ENCODE data around the gene CMAS.
"Not testable (repeated sequence)": the region's sequence is repeated elsewhere in the genome, so short reads cannot be mapped to it uniquely, and the experiment has no call there.

- not testable (repeated sequence) for TF ChIP-seq POLR2AphosphoS5 (IDR thresholded peaks at IDR 0.05; ENCODE audit: low read depth, low read length); POLR2A (IDR thresholded peaks at IDR 0.05; ENCODE audit: low read depth, low read length); TAF1 (IDR thresholded peaks at IDR 0.05; ENCODE audit: low read depth, low read length); PAX5 (IDR thresholded peaks at IDR 0.05; ENCODE audit: insufficient read depth, low read length, severe bottlenecking)
These were observed 22.5 kb upstream of the CMAS start for GRCh38 chr12:22023489-22023888.

Data from GM12891 (cell line).